B cell (primary cell): ENCODE data around the gene MRPS25. TPM values are rescaled to one million over a fixed set of nuclear protein-coding genes. Genes with fewer than 3 reads are reported as not detected.

Source experiments
- ATAC-seq: fragments of 200-7000 bp; cut with Tn5 transposase; one replicate; pipeline ENCODE4 v1.10.0; 2021; ENCODE audit warnings: low read depth, mild to moderate bottlenecking, moderate number of reproducible peaks, moderate library complexity
- CTCF ChIA-PET: fragments of 350-600 bp; sonication (Branson Sonifier 250); formaldehyde crosslinking; loops from one replicate; lab custom pipeline; 2021; ENCODE audit warnings: antibody characterized with exemption, inconsistent platforms; lab: Charles Lee
- POLR2A ChIA-PET: fragments of 350-600 bp; sonication (Branson Sonifier 250); formaldehyde crosslinking; loops from one replicate; lab custom pipeline; 2021; ENCODE audit warnings: antibody characterized with exemption; lab: Charles Lee
- DNase-seq: peaks from one replicate; pipeline ENCODE4 v3.0.0; 2013
- H2AFZ ChIP-seq: 2 replicates; pipeline ENCODE4 v1.6.1; 2012; ENCODE audit warnings: mild to moderate bottlenecking, low read depth, low read length; ENCODE audit not compliant: insufficient read depth, poor library complexity, severe bottlenecking
- H3K27ac ChIP-seq, 2 donors: 1 replicate in 1 of 2; 2 replicates in 1 of 2; pipeline ENCODE4 v1.5.1; 2012 to 2013; ENCODE audit warnings: low read length in 2 of 2, mild to moderate bottlenecking in 2 of 2, moderate library complexity in 1 of 2
- H3K27me3 ChIP-seq, 4 experiments: fragments of 200-600 bp in 1 of 4; sonication (generic) in 1 of 4; replicated peaks in 1 of 4; 1 replicate in 2 of 4; 2 replicates in 2 of 4; pipeline versions ENCODE4 v1.6.1 to v1.7.0; 2013 to 2016; ENCODE audit warnings: low read length in 3 of 4, mild to moderate bottlenecking in 2 of 4, mixed read lengths in 1 of 4, moderate library complexity in 1 of 4; ENCODE audit not compliant: insufficient read depth in 4 of 4, control insufficient read depth in 3 of 4; ENCODE audit errors: control extremely low read depth in 1 of 4
- H3K36me3 ChIP-seq, 2 experiments: replicated peaks in 1 of 2; 1 replicate in 1 of 2; 2 replicates in 1 of 2; pipeline versions ENCODE4 v1.6.1 to v1.7.1; 2013; ENCODE audit warnings: low read length in 1 of 2; ENCODE audit not compliant: insufficient read depth in 2 of 2, control insufficient read depth in 1 of 2; ENCODE audit errors: control extremely low read depth in 1 of 2, extremely low read depth in 1 of 2
- H3K4me1 ChIP-seq, 2 donors: fragments of 200-600 bp in 1 of 2; sonication (generic) in 1 of 2; 1 replicate in 1 of 2; 2 replicates in 1 of 2; pipeline versions ENCODE4 v1.5.1 to v1.6.1; 2013 to 2017; ENCODE audit warnings: low read length in 2 of 2; ENCODE audit not compliant: control insufficient read depth in 2 of 2, insufficient read depth in 2 of 2
- H3K4me2 ChIP-seq: replicated peaks from 2 replicates; pipeline ENCODE3; 2012; ENCODE audit warnings: mild to moderate bottlenecking, low read depth, low read length; ENCODE audit not compliant: poor library complexity, severe bottlenecking
- H3K4me3 ChIP-seq, 5 experiments: fragments of 200-600 bp in 1 of 5; sonication (generic) in 1 of 5; 1 replicate in 3 of 5; 2 replicates in 2 of 5; pipeline versions ENCODE4 v1.5.1 to v1.7.0; 2011 to 2016; ENCODE audit warnings: low read length in 4 of 5, mild to moderate bottlenecking in 4 of 5, low read depth in 2 of 5, control low read depth in 1 of 5, moderate library complexity in 1 of 5; ENCODE audit not compliant: insufficient read depth in 1 of 5; ENCODE audit errors: control extremely low read depth in 1 of 5, extremely low read depth in 1 of 5
- H3K79me2 ChIP-seq: fragments of 200-600 bp; sonication (generic); one replicate; pipeline ENCODE4 v1.6.0; 2016; ENCODE audit warnings: low read length; ENCODE audit not compliant: control insufficient read depth, insufficient read depth
- H3K9ac ChIP-seq: fragments of 200-600 bp; sonication (generic); 2 replicates; pipeline ENCODE4 v1.6.1; 2017; ENCODE audit warnings: mild to moderate bottlenecking, low read length, moderate library complexity
- H3K9me3 ChIP-seq, 3 donors: one replicate each; pipeline versions ENCODE4 v1.6.1 to v1.7.1; 2013; ENCODE audit warnings: low read length in 2 of 3; ENCODE audit not compliant: control insufficient read depth in 2 of 3, insufficient read depth in 1 of 3; ENCODE audit errors: control extremely low read depth in 1 of 3
- H4K20me1 ChIP-seq: 2 replicates; pipeline ENCODE4 v1.6.0; 2012; ENCODE audit warnings: mild to moderate bottlenecking, low read length; ENCODE audit not compliant: insufficient read depth, control insufficient read depth, poor library complexity, severe bottlenecking
- H3K27ac Mint-ChIP-seq: one replicate; pipeline ENCODE4 v1.8.0; 2021; ENCODE audit warnings: mixed read lengths
- H3K27me3 Mint-ChIP-seq: one replicate; pipeline ENCODE4 v1.8.0; 2021; ENCODE audit warnings: mixed read lengths
- H3K4me1 Mint-ChIP-seq: one replicate; pipeline ENCODE4 v1.8.0; 2021; ENCODE audit warnings: mixed read lengths
- H3K4me3 Mint-ChIP-seq: one replicate; pipeline ENCODE4 v1.8.0; 2021; ENCODE audit warnings: mixed read lengths
- H3K9me3 Mint-ChIP-seq: one replicate; pipeline ENCODE4 v1.8.0; 2022; ENCODE audit warnings: mixed read lengths; ENCODE audit not compliant: insufficient read depth
- CTCF ChIP-seq: fragments of 200-600 bp; IDR thresholded peaks from one replicate; pipeline ENCODE4 v1.8.0; 2022; ENCODE audit warnings: antibody characterized with exemption, mild to moderate bottlenecking
- EZH2 ChIP-seq: IDR thresholded peaks from 2 replicates; pipeline ENCODE4 v1.6.1; 2012; ENCODE audit warnings: borderline replicate concordance, low read depth, mild to moderate bottlenecking, moderate library complexity, low read length; ENCODE audit not compliant: insufficient read depth, poor library complexity, severe bottlenecking
- WGBS: methylation state at CpG from one replicate; pipeline ENCODE4 v1.1.5; 2013; ENCODE audit warnings: missing lambda C conversion rate; ENCODE audit not compliant: insufficient coverage; 5-methylcytosine and 5-hydroxymethylcytosine counted together
- intact Hi-C: fragments of 100-400 bp; cut with micrococcal nuclease; formaldehyde crosslinking; loops from one replicate; pipeline ENCODE4 v1.10.0; 2022
- polyA plus RNA-seq: library from polyadenylated mRNA; depleted of rRNA; stranded (reverse); fragments of >200 nt; gene quantifications from 2 replicates; pipeline ENCODE4 v1.2.3, GENCODE V29; 2012
- total RNA-seq, 2 donors: library from RNA; stranded (reverse); fragments of 120-200 nt in 1 of 2; gene quantifications; 1 replicate in 1 of 2; 2 replicates in 1 of 2; pipeline versions ENCODE4 v1.2.3 to v1.2.4, GENCODE V29; 2013 to 2022

MRPS25 gene
- total and polyA plus RNA-seq, 2 donors (not counting 1 experiment from before 2014, with no cell fraction given): 94.9 to 105 TPM

- peaks cover under 1 to 92% of the 10 kb centered on the region in 2 experiments for H3K36me3 ChIP-seq
- peak overlapping the region in 1 of 2 donors; percentile 38 for H3K27ac ChIP-seq
- H3K4me3 ChIP-seq: no peak overlapping the region
- ATAC-seq: no peak
- no peaks in the 10 kb centered on the region for H3K9me3 ChIP-seq
- Mint-ChIP-seq H3K27ac (peak overlapping the region; percentile 47), H3K27me3 (no peaks in the 10 kb centered on the region), H3K4me1 (peaks cover 4% of the 10 kb centered on the region), H3K9me3 (no peaks in the 10 kb centered on the region), H3K4me3 (no peak overlapping the region)
- H3K79me2 ChIP-seq: no peaks in the 10 kb centered on the region
- intact Hi-C loops: no loop called here
- CTCF ChIA-PET: interaction anchor here (1.3 kb wide), 1 partner anchor 65 kb away, joined by 3 read pairs; no protein-coding TSS in a partner anchor
- H4K20me1 ChIP-seq: peaks cover 5% of the 10 kb centered on the region
- no peak overlapping the region for H3K9ac ChIP-seq
- H3K4me2 ChIP-seq: no peak overlapping the region
- no peak for DNase-seq
- no peaks in the 10 kb centered on the region for H3K27me3 ChIP-seq
- 73% methylated on average over 4 of the region's 7 CpGs for WGBS
- no peak overlapping the region for H2AFZ ChIP-seq
- no peak for TF ChIP-seq CTCF
- TF ChIP-seq EZH2: no peak
- POLR2A ChIA-PET: no interaction called here
- peaks cover 0 to 5% of the 10 kb centered on the region in 2 donors for H3K4me1 ChIP-seq
These were observed 20.8 kb downstream of the MRPS25 start for GRCh38 chr3:15044326-15044725.

- Histone ChIP-seq H3K4me3 (no peak overlapping the region), H3K79me2 (no peaks in the 10 kb centered on the region), H3K36me3 (peaks cover 0 to 92% of the 10 kb centered on the region in 2 experiments), H3K9ac (no peak overlapping the region), H3K27ac (peak overlapping the region in 1 of 2 donors; percentile 38), H3K4me1 (peaks cover 0 to 3% of the 10 kb centered on the region in 2 donors), H4K20me1 (peaks cover 5% of the 10 kb centered on the region), H3K4me2 (no peak overlapping the region), H3K27me3 (no peaks in the 10 kb centered on the region), H3K9me3 (no peaks in the 10 kb centered on the region), H2AFZ (no peak overlapping the region)
- Mint-ChIP-seq H3K9me3 (no peaks in the 10 kb centered on the region), H3K4me3 (no peak overlapping the region), H3K27ac (peak overlapping the region; percentile 32), H3K27me3 (no peaks in the 10 kb centered on the region), H3K4me1 (peaks cover 2% of the 10 kb centered on the region)
- no peak for TF ChIP-seq EZH2
- TF ChIP-seq CTCF: no peak
- WGBS: 84% methylated on average over 6 of the region's 11 CpGs
- intact Hi-C loops: no loop called here
- ChIA-PET CTCF (interaction anchor here (0.6 to 1.3 kb wide), 3 partner anchors 66 to 519 kb away, joined by 3 read pairs; no protein-coding TSS in a partner anchor), POLR2A (no interaction called here)
- ATAC-seq (no peak), DNase-seq (no peak)
These were observed 21.5 kb downstream of the MRPS25 start for GRCh38 chr3:15043408-15044171.
